Subcutaneous adipose tissue (tissue), 4 donors: ENCODE measurements around the gene TRRAP. TPM values are rescaled to one million over a fixed set of nuclear protein-coding genes. Genes with fewer than 3 reads are reported as not detected.

Experiments used
- total RNA-seq, 4 donors: library from RNA; depleted of rRNA; stranded (reverse); fragments of >200 nt; gene quantifications; one replicate each; pipeline ENCODE4 v1.1.0, GENCODE V29; 2016
- TF ChIP-seq, protein P1 (sequence below): fragments of 450-650 bp; IDR thresholded peaks from one replicate; pipeline ENCODE4 v1.5.1; 2016; ENCODE audit warnings: low read depth, mild to moderate bottlenecking, control low read depth, antibody characterized with exemption, moderate library complexity

TRRAP gene
- total RNA-seq, 4 donors from 2014 or later = 22.7 to 30.8 (median 28.4) TPM

DNA sequence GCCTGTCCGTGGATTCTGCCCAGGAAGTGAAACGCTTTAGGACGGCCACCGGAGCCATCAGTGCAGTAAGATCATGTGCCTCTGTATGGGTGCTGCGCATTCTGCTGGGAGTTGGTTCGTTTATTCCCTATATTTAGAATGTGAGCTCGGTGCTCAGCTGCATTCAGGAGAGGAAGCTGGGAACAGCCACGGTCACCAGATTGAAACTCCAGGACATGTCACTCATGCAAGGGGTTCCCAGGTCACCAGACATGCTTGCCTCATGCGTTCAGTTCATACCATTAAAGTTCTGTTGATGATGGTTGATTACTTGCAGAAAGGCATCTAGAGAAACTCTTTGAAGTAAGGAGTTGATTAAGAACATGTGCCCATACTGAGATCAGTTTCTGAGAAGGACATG, 78.1 kb downstream of the TRRAP start:
- TF ChIP-seq, protein P1, sequence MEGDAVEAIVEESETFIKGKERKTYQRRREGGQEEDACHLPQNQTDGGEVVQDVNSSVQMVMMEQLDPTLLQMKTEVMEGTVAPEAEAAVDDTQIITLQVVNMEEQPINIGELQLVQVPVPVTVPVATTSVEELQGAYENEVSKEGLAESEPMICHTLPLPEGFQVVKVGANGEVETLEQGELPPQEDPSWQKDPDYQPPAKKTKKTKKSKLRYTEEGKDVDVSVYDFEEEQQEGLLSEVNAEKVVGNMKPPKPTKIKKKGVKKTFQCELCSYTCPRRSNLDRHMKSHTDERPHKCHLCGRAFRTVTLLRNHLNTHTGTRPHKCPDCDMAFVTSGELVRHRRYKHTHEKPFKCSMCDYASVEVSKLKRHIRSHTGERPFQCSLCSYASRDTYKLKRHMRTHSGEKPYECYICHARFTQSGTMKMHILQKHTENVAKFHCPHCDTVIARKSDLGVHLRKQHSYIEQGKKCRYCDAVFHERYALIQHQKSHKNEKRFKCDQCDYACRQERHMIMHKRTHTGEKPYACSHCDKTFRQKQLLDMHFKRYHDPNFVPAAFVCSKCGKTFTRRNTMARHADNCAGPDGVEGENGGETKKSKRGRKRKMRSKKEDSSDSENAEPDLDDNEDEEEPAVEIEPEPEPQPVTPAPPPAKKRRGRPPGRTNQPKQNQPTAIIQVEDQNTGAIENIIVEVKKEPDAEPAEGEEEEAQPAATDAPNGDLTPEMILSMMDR = no peak

DNA sequence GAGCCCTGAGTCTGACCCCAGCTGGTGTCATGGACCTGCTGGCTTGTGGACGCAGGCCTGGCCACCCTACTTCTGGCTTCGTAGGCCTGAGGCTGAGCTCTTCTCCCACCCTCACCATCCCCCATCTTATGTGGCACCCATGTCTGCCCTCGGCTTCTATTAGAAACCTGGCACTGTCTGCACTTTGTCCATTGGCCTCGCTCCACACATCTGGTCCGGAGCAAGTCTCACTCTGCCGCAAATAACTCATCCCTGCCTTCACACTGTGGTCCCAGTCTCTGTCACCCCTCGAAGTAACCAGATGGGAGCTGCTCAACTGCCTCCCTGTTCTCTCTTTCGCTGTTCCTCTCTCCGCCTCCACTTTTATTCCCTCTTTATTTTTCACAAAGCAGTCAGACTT, 78.6 kb downstream of the TRRAP start:
- TF ChIP-seq, protein P1 = no peak

DNA sequence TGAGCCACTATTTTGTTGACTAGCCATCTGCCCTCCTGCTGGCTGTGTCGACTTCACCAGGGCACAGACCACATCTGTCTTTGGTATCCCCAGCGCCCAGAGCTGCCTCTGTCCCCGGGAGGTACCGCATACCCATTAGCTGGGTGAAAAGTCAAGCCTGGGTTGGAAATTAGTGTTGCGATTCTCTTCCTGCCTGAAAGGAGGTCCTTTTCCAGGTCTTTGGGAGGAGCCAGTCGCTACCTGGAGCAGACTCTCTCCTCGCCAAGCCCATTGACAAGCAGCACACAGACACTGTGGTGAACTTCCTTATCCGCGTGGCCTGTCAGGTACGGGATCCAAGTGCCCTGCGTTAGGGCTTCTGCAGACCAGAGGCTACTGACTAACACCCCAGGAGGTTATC, 79.4 kb downstream of the TRRAP start:
- TF ChIP-seq, protein P1 = no peak

DNA sequence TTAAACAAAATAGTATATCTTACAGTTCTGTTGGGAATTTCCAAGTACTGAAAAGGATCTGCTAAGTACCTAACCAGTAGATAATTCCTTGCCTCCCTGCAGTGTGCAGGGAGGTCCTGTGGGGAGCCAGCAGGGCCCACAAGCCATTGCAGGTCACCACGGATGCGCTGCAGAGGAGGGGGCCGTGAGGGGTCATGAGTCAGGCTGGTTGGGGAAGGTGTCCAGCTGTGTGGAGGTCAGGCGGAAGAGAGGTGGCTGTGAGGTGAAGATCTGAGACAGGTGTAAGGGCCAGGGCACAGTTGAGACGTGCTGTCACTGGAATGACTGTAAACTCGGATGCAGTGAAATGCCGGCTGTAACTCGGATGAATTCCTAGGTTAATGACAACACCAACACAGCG, 80.6 kb downstream of the TRRAP start:
- TF ChIP-seq, protein P1 = no peak

DNA sequence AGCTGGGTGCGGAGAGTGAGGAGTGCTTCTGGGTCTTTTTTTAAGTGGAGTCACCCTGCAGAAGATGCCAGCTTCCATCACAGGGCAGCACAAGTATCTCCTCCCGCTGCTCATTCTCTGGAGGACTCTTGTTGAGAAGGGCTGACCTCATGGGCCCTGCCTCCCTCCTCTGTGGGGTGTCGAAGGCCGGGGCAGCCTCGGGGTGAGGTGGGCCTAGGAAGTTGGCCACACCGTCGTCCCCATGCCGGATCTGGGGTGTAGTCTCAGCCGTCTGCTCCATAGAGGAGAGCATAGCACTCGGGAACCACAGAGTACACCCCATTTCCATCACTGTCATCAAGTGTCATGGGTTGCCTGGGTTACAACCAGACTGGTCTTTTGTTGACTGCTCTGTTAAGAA, 85.0 kb downstream of the TRRAP start:
- TF ChIP-seq, protein P1 = no peak

DNA sequence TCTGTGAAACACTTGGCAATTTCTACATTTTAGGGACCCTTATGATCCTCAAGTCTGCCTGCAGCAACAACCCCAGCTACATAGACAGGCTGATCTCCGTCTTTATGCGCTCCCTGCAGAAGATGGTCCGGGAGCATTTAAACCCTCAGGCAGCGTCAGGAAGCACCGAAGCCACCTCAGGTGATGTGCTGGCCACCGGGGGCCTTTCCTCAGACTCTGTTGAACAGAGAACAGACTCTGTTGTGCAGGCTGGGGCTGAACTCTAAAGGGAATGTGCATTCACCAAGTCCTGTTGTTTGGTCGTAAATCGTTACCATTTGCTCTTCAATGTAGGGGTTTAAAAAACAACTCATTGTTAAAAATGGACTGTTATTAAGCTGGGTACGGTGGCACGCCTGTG, 86.3 kb downstream of the TRRAP start:
- TF ChIP-seq, protein P1 = no peak

DNA sequence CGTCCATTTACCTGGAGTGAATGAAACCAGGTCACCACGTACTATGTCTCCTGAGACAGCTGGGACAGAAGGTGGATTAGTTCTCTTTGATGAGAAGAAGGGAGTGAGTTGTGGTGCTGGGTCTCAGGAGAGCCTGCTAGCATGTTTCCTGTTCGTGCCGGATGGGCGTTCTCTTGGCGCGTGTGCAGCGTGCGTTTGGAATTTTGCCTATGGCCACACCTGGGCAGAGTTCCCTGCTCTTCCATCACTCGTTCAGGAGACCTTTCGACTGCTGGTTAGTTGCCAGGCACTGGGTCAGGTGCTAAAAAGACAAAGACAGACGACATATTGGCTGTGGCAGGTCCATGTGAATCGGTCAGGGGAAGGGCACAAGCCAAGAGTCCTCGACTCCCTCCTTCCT, 90.3 kb downstream of the TRRAP start:
- TF ChIP-seq, protein P1 = no peak

DNA sequence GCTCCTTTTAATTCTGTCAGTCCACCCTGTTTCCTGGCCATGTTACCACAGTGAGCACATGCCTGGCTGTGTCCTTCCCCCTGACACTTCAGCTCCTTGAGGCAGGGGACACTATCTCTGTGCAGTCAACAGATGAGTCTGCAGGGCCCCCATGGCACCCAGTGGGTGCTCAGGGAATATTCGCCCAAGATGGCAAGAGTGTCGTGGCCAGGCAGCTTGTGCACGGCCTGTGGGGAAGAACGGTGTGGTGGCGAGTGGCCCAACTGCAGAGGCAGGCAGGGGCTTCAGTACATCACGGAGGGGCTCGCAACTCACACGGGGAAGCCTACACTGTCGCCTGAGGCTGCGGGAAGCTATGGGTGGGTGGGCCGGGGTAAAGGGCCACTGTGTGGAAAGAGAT, 91.1 kb downstream of the TRRAP start:
- TF ChIP-seq, protein P1 = no peak
